Endodermal cell (in vitro differentiated cells): ENCODE measurements around the gene TMEM106C. TPM values are rescaled to one million over a fixed set of nuclear protein-coding genes. Genes with fewer than 3 reads are reported as not detected.

Experiments
- DNase-seq: peaks from one replicate; pipeline ENCODE4 v3.0.0-alpha.2; 2017
- H3K27ac ChIP-seq: 2 replicates; pipeline ENCODE4 v1.5.1; 2013; ENCODE audit warnings: mild to moderate bottlenecking, low read depth, low read length, moderate library complexity
- H3K27me3 ChIP-seq: 2 replicates; pipeline ENCODE4 v1.6.1; 2013; ENCODE audit warnings: mild to moderate bottlenecking, low read length, moderate library complexity; ENCODE audit not compliant: insufficient read depth, control insufficient read depth, poor library complexity, severe bottlenecking
- H3K36me3 ChIP-seq: 2 replicates; pipeline ENCODE4 v1.7.0; 2013; ENCODE audit warnings: mild to moderate bottlenecking, low read length, moderate library complexity; ENCODE audit not compliant: control insufficient read depth, insufficient read depth
- H3K4me1 ChIP-seq: one replicate; pipeline ENCODE4 v1.7.0; 2013; ENCODE audit warnings: low read length; ENCODE audit not compliant: control insufficient read depth, insufficient read depth
- H3K4me3 ChIP-seq: 2 replicates; pipeline ENCODE4 v1.5.1; 2013; ENCODE audit warnings: mild to moderate bottlenecking, low read length, moderate library complexity
- H3K9ac ChIP-seq: 2 replicates; pipeline ENCODE4 v1.6.1; 2013; ENCODE audit warnings: mild to moderate bottlenecking, low read length, moderate library complexity; ENCODE audit not compliant: poor library complexity, severe bottlenecking; ENCODE audit errors: extremely low read depth
- H3K9me3 ChIP-seq: 2 replicates; pipeline ENCODE4 v1.6.1; 2013; ENCODE audit warnings: mild to moderate bottlenecking, low read length, moderate library complexity; ENCODE audit not compliant: control insufficient read depth
- H3K27ac Mint-ChIP-seq: 2 replicates; pipeline ENCODE4 v1.8.0; 2020; ENCODE audit warnings: mixed read lengths
- H3K27me3 Mint-ChIP-seq: 2 replicates; pipeline ENCODE4 v1.8.0; 2021; ENCODE audit warnings: mild to moderate bottlenecking, mixed read lengths; ENCODE audit not compliant: insufficient read depth
- H3K36me3 Mint-ChIP-seq: 2 replicates; pipeline ENCODE4 v1.8.0; 2020; ENCODE audit warnings: low read depth, mixed read lengths
- H3K4me1 Mint-ChIP-seq: 2 replicates; pipeline ENCODE4 v1.8.0; 2020; ENCODE audit warnings: mixed read lengths
- H3K4me3 Mint-ChIP-seq: 2 replicates; pipeline ENCODE4 v1.8.0; 2020; ENCODE audit warnings: mild to moderate bottlenecking, moderate library complexity, mixed read lengths
- H3K9me3 Mint-ChIP-seq: 2 replicates; pipeline ENCODE4 v1.8.0; 2020; ENCODE audit warnings: mild to moderate bottlenecking, mixed read lengths
- CTCF ChIP-seq: fragments of 200-600 bp; sonication (generic); conservative IDR thresholded peaks from 2 replicates; pipeline ENCODE4 v1.5.0; 2021; ENCODE audit warnings: antibody characterized with exemption, mild to moderate bottlenecking
- WGBS, 2 experiments: methylation state at CpG; one replicate each; pipeline versions ENCODE4 v1.1.5 to v1.1.7; 2013; ENCODE audit warnings: missing lambda C conversion rate in 2 of 2, mixed read lengths in 1 of 2; ENCODE audit not compliant: insufficient coverage in 1 of 2, insufficient read length in 1 of 2; 5-methylcytosine and 5-hydroxymethylcytosine counted together
- total RNA-seq, 2 donors: library from RNA; stranded (reverse); fragmentation: NEBNext Ultra II Directional in 1 of 2; extraction: Animal tissue kit (Norgen Biotek cat#: 25700) in 1 of 2; gene quantifications; 2 replicates in 1 of 2; 3 replicates in 1 of 2; pipeline ENCODE4 v1.2.1, GENCODE V29; 2021

Gene TMEM106C
- total RNA-seq, 2 donors from 2014 or later: 17.3 to 61.6 TPM

GRCh38 chr12:48017496-48017895 lies 54.1 kb downstream of the TMEM106C start:
- Histone ChIP-seq H3K27ac (no peak overlapping the region), H3K27me3 (peaks cover 88% of the 10 kb centered on the region), H3K4me3 (no peak overlapping the region), H3K36me3 (no peaks in the 10 kb centered on the region), H3K9ac (no peak overlapping the region), H3K9me3 (no peaks in the 10 kb centered on the region), H3K4me1 (no peaks in the 10 kb centered on the region)
- no peak for TF ChIP-seq CTCF
- no peaks in the 10 kb centered on the region for H3K9me3 Mint-ChIP-seq
- H3K27ac Mint-ChIP-seq: no peak overlapping the region
- peaks cover 10% of the 10 kb centered on the region for H3K4me1 Mint-ChIP-seq
- peaks cover 100% of the 10 kb centered on the region for H3K27me3 Mint-ChIP-seq
- no peak for DNase-seq
- H3K36me3 Mint-ChIP-seq: no peaks in the 10 kb centered on the region
- no peak overlapping the region for H3K4me3 Mint-ChIP-seq
- 69 to 70% methylated on average over 4 to 5 of the region's 5 CpGs for WGBS, 2 experiments

DNA sequence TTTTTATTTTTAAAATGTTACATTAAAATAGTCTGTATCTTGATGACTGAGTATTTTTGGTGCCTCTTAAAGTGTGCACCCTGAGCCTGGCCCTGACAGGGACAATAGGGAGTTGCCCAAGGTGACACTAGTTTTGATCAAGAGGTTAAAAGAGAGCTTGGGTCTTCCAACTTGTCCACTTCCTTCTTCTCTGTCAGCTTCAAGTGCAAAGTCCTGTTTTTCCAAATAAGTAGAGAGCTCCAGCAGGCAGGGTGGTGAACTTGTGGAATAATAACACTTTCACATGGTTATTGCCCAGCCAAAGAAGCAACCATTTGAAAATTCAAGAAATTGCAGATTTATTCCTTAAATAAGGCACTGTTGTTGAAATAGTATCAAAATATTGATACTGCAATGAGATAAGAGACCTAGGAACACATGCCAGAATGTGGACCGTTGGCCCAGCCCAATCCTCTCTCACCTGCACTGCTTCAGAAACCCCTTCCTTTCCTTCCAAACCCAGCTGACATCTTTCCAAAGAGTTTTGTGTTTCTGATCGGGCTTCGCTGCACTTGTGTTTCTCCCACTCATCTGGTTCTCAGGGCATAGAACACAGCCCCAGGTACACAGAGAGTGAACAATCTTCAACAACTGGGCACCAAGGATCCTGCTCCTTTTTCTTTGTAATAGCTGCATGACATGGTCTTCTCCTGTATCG lies 54.7 kb downstream of the TMEM106C start:
- H3K4me3 Mint-ChIP-seq: no peak overlapping the region
- no peaks in the 10 kb centered on the region for H3K36me3 Mint-ChIP-seq
- H3K4me1 Mint-ChIP-seq: peaks cover 16% of the 10 kb centered on the region
- H3K27ac ChIP-seq: no peak overlapping the region
- no peak for DNase-seq
- H3K4me3 ChIP-seq: no peak overlapping the region
- peaks cover 100% of the 10 kb centered on the region for H3K27me3 Mint-ChIP-seq
- no peak overlapping the region for H3K9ac ChIP-seq
- TF ChIP-seq CTCF: no peak
- peaks cover 82% of the 10 kb centered on the region for H3K27me3 ChIP-seq
- no peaks in the 10 kb centered on the region for H3K36me3 ChIP-seq
- no peaks in the 10 kb centered on the region for H3K9me3 ChIP-seq
- no peak overlapping the region for H3K27ac Mint-ChIP-seq
- peaks cover 5% of the 10 kb centered on the region for H3K4me1 ChIP-seq
- 81 to 84% methylated on average over 4 of the region's 4 CpGs for WGBS, 2 experiments
- H3K9me3 Mint-ChIP-seq: no peaks in the 10 kb centered on the region

Other genes with a start within 250 kb of the TMEM106C start
- gene ENDOU, start 238.1 kb upstream of the TMEM106C start, total RNA-seq: not detected
- 10 to 100 TPM; 11.4 to 19.6 TPM for gene RAPGEF3, start 204.7 kb upstream of the TMEM106C start, total RNA-seq
- gene SLC48A1, start 190.4 kb upstream of the TMEM106C start, total RNA-seq: 10 to 100 TPM; 21.3 to 30.4 TPM
- 100 to 1,000 TPM; 146 to 154 TPM for gene HDAC7, start 143.7 kb upstream of the TMEM106C start, total RNA-seq
- gene VDR, start 58.6 kb upstream of the TMEM106C start, total RNA-seq: under 1 TPM in 1 of 2 donors, not detected in 1; 0.04 TPM
- gene COL2A1, start 40.9 kb downstream of the TMEM106C start, total RNA-seq: 10 to 100 TPM; 12.4 to 21.0 TPM
- 10 to 100 TPM; 30.6 to 39.6 TPM for gene SENP1, start 142.5 kb downstream of the TMEM106C start, total RNA-seq
- 100 to 1,000 TPM in 1 of 2 donors, 10 to 100 TPM in 1; 90.0 to 107 TPM for gene PFKM, start 155.8 kb downstream of the TMEM106C start, total RNA-seq
- 1 to 10 TPM; 7.1 to 9.0 TPM for gene ASB8, start 193.9 kb downstream of the TMEM106C start, total RNA-seq
- not detected for gene CCDC184, start 220.0 kb downstream of the TMEM106C start, total RNA-seq
- not detected for gene OR10AD1, start 239.7 kb downstream of the TMEM106C start, total RNA-seq